Activated CD4-positive, alpha-beta memory T cell treated with anti-CD3 and anti-CD28 coated beads for 36 hours (primary cell): ENCODE data around the gene SDR39U1. TPM values are rescaled to one million over a fixed set of nuclear protein-coding genes. Genes with fewer than 3 reads are reported as not detected.
A peak's percentile ranks its signal among the peaks of the same experiment; 100 is the strongest.

Source experiments
- CTCF ChIA-PET: fragments of 350-600 bp; sonication (Branson Sonifier 250); formaldehyde crosslinking; loops from one replicate; lab custom pipeline; 2021; ENCODE audit warnings: antibody characterized with exemption, inconsistent platforms; lab: Charles Lee
- POLR2A ChIA-PET: fragments of 350-600 bp; sonication (Branson Sonifier 250); formaldehyde crosslinking; loops from one replicate; lab custom pipeline; 2021; ENCODE audit warnings: antibody characterized with exemption; lab: Charles Lee
- DNase-seq: peaks from one replicate; pipeline ENCODE4 v3.0.0-alpha.2; 2020
- H3K27ac Mint-ChIP-seq: one replicate; pipeline ENCODE4 v1.8.0; 2021; ENCODE audit warnings: mixed read lengths
- H3K27me3 Mint-ChIP-seq: one replicate; pipeline ENCODE4 v1.8.0; 2021; ENCODE audit warnings: mixed read lengths
- H3K36me3 Mint-ChIP-seq: one replicate; pipeline ENCODE4 v1.8.0; 2021; ENCODE audit warnings: mixed read lengths
- H3K4me1 Mint-ChIP-seq: one replicate; pipeline ENCODE4 v1.8.0; 2021; ENCODE audit warnings: low read depth, mixed read lengths
- H3K4me3 Mint-ChIP-seq: one replicate; pipeline ENCODE4 v1.8.0; 2021; ENCODE audit warnings: mild to moderate bottlenecking, mixed read lengths
- H3K9me3 Mint-ChIP-seq: one replicate; pipeline ENCODE4 v1.8.0; 2021; ENCODE audit warnings: mixed read lengths
- intact Hi-C: fragments of 100-400 bp; cut with micrococcal nuclease; formaldehyde crosslinking; loops from one replicate; pipeline ENCODE4 v1.15.1; 2023
- total RNA-seq, 2 experiments: library from RNA; stranded (reverse); gene quantifications; one replicate each; pipeline ENCODE4 v1.2.3, GENCODE V29; 2021

Gene SDR39U1
- total RNA-seq, 2 experiments from 2014 or later, result 36.2 to 43.8 TPM

GRCh38 chr14:24434676-24435075 is 7.9 kb downstream of the SDR39U1 start:
- no peak overlapping the region for H3K27ac Mint-ChIP-seq
- no peak overlapping the region for H3K4me3 Mint-ChIP-seq
- no peaks in the 10 kb centered on the region for H3K9me3 Mint-ChIP-seq
- no peak for DNase-seq
- ChIA-PET CTCF (interaction anchor here (9.0 to 21.1 kb wide), 3 partner anchors 69 to 125 kb away, joined by 129 to 968 read pairs (median 134); partner anchors contain the start of genes ADCY4, CIDEB, LTB4R and LTB4R2), POLR2A (interaction anchor here (0.6 to 1.0 kb wide), 2 partner anchors 9 to 110 kb away, joined by 3 to 4 read pairs; no protein-coding TSS in a partner anchor)
- intact Hi-C loops, result loop anchor here (5.0 kb wide), 1 partner anchor 122 kb away; the partner anchor contains the start of genes LTB4R and LTB4R2
- no peaks in the 10 kb centered on the region for H3K27me3 Mint-ChIP-seq
- H3K36me3 Mint-ChIP-seq, result peaks cover 45% of the 10 kb centered on the region
- H3K4me1 Mint-ChIP-seq, result peaks cover 49% of the 10 kb centered on the region

DNA sequence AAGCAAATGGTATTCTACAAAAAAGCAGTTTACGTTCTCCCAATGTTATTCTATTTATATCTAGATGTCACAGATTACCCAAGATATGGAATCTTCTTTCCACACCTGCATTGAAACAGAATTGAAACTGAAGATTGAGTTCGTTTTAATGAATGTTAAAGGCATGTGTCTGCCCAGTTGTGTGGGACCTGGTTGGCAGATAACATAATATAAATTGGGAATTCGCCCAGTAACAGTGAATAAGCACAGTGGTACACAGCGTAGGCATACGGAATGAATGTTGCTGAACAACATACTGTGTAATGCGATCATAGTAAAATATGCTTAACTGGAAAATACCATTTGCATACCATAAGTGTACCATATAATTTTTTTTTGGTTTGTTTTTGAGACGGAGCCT is 8.5 kb downstream of the SDR39U1 start:
- ChIA-PET POLR2A (interaction anchor here (0.6 kb wide), 1 partner anchor 110 kb away, joined by 4 read pairs; no protein-coding TSS in a partner anchor), CTCF (interaction anchor here (9.0 to 21.1 kb wide), 3 partner anchors 68 to 125 kb away, joined by 129 to 968 read pairs (median 134); partner anchors contain the start of genes ADCY4, CIDEB, LTB4R and LTB4R2)
- Mint-ChIP-seq H3K36me3 (peaks cover 40% of the 10 kb centered on the region), H3K4me3 (no peak overlapping the region), H3K9me3 (no peaks in the 10 kb centered on the region), H3K27me3 (no peaks in the 10 kb centered on the region), H3K4me1 (peaks cover 48% of the 10 kb centered on the region), H3K27ac (no peak overlapping the region)
- intact Hi-C loops, result loop anchor here (5.0 kb wide), 1 partner anchor 122 kb away; the partner anchor contains the start of genes LTB4R and LTB4R2
- no peak for DNase-seq

GRCh38 chr14:24432259-24433131 is 10.1 kb downstream of the SDR39U1 start:
- H3K27me3 Mint-ChIP-seq, result no peaks in the 10 kb centered on the region
- no peak overlapping the region for H3K4me3 Mint-ChIP-seq
- no peak overlapping the region for H3K27ac Mint-ChIP-seq
- intact Hi-C loops, result loop anchor here (5.0 kb wide), 1 partner anchor 120 kb away; the partner anchor contains the start of genes LTB4R and LTB4R2
- peaks cover 31% of the 10 kb centered on the region for H3K36me3 Mint-ChIP-seq
- H3K4me1 Mint-ChIP-seq, result peaks cover 43% of the 10 kb centered on the region
- peak; percentile 6 for DNase-seq
- POLR2A ChIA-PET, result interaction anchor here (0.8 to 4.0 kb wide), 14 partner anchors 7 to 237 kb away, joined by 3 to 67 read pairs (median 6); partner anchors contain the start of genes ADCY4, DHRS1, LTB4R and NOP9
- CTCF ChIA-PET, result interaction anchor here (0.7 to 21.1 kb wide), 37 partner anchors 9 to 238 kb away, joined by 3 to 968 read pairs (median 6); partner anchors contain the start of genes ADCY4, CIDEB, DHRS1 and LTB4R
- H3K9me3 Mint-ChIP-seq, result no peaks in the 10 kb centered on the region

DNA sequence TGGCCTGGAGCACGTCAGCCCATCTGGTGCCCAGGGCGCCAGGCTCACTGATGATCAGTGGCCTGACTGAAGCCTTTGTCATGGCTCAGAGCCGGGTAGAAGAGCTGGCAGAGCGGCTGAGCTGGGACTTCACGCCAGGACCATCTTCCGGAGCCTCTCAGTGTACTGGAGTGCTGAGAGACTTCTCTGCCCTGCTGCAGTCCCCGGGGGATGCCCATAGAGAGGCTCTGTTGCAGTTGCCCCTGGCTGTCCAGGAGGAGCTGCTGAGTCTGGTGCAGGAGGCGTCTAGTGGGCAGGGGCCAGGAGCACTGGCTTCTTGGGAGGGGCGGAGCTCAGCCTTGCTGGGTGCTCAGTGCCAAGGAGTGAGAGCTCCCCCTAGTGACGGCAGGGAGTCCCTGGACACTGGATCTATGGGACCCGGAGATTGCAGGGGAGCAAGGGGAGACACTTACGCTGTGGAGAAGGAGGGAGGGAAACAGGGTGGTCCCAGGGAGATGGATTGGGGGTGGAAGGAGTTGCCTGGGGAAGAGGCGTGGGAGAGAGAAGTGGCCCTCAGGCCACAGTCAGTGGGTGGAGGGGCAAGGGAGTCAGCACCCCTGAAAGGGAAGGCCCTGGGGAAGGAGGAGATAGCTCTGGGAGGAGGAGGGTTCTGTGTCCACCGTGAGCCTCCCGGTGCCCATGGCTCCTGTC is 10.9 kb downstream of the SDR39U1 start:
- H3K4me3 Mint-ChIP-seq, result peak overlapping the region; percentile 91

GRCh38 chr14:24430682-24431568 is 11.7 kb downstream of the SDR39U1 start:
- Mint-ChIP-seq H3K27me3 (no peaks in the 10 kb centered on the region), H3K36me3 (peaks cover 25% of the 10 kb centered on the region), H3K4me3 (peak overlapping the region; percentile 91), H3K4me1 (peaks cover 44% of the 10 kb centered on the region), H3K9me3 (no peaks in the 10 kb centered on the region), H3K27ac (peak overlapping the region; percentile 98)
- intact Hi-C loops, result loop anchor here (1.0 to 5.0 kb wide), 7 partner anchors 11 to 284 kb away; partner anchors contain the start of genes LTB4R, LTB4R2, PSME2 and RNF31
- ChIA-PET POLR2A (interaction anchor here (0.6 to 4.0 kb wide), 28 partner anchors 8 to 271 kb away, joined by 3 to 67 read pairs (median 4); partner anchors contain the start of genes ADCY4, CHMP4A, CIDEB and DHRS1), CTCF (interaction anchor here (0.6 to 21.1 kb wide), 48 partner anchors 8 to 236 kb away, joined by 3 to 968 read pairs (median 5); partner anchors contain the start of genes ADCY4, CHMP4A, CIDEB and DHRS1)
- DNase-seq, result peak; percentile 78

More for the DNA sequence above, 10.9 kb downstream of the SDR39U1 start:
- Mint-ChIP-seq H3K4me1 (peaks cover 41% of the 10 kb centered on the region), H3K27me3 (no peaks in the 10 kb centered on the region), H3K9me3 (no peaks in the 10 kb centered on the region), H3K36me3 (peaks cover 26% of the 10 kb centered on the region), H3K27ac (peak overlapping the region; percentile 98)
- peak; percentile 94 for DNase-seq
- CTCF ChIA-PET, result interaction anchor here (0.6 to 21.1 kb wide), 47 partner anchors 9 to 237 kb away, joined by 3 to 968 read pairs (median 5); partner anchors contain the start of genes ADCY4, CIDEB, DHRS1 and LTB4R
- POLR2A ChIA-PET, result interaction anchor here (0.6 to 4.0 kb wide), 20 partner anchors 8 to 271 kb away, joined by 3 to 67 read pairs (median 6); partner anchors contain the start of genes ADCY4, CHMP4A, CIDEB and DHRS1
- intact Hi-C loops, result loop anchor here (1.0 to 5.0 kb wide), 7 partner anchors 11 to 285 kb away; partner anchors contain the start of genes LTB4R, LTB4R2, PSME2 and RNF31

DNA sequence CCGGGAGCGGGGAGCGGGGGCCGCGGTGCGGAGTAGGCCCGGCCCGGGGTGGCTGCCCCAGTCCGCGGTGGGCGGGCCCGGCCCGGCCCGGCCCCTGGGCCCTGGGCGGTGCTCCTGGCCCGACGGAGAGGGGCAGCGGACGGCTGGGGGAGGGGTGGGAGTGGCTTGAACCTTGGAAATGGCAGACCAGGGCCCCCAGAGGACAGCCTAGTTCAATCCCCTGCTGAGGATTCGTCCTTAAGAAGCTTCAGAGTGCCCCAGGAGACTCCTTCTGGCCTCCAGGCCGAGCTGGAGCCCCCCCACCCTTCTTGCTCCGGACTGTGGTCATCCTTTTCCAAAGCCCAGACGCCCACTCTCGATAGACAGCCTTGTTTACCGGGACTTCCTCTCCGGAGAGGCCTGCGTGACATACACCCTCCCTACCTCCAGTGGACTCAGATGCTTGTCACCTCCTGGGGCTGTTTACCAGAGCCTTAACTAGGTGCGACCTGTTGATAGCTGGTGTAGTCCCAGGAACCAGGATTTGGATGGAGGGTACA is 12.4 kb downstream of the SDR39U1 start:
- Mint-ChIP-seq H3K27me3 (no peaks in the 10 kb centered on the region), H3K36me3 (peaks cover 19% of the 10 kb centered on the region), H3K27ac (peak overlapping the region; percentile 98), H3K9me3 (no peaks in the 10 kb centered on the region), H3K4me1 (peaks cover 48% of the 10 kb centered on the region), H3K4me3 (peak overlapping the region; percentile 91)
- DNase-seq, result peak; percentile 74
- POLR2A ChIA-PET, result interaction anchor here (0.8 to 4.0 kb wide), 24 partner anchors 8 to 316 kb away, joined by 3 to 67 read pairs (median 4); partner anchors contain the start of genes ADCY4, CHMP4A, DCAF11 and DHRS1
- intact Hi-C loops, result loop anchor here (2.0 to 5.0 kb wide), 3 partner anchors 17 to 283 kb away; partner anchors contain the start of genes LTB4R, LTB4R2, PSME2 and RNF31
- CTCF ChIA-PET, result interaction anchor here (0.8 to 21.1 kb wide), 20 partner anchors 7 to 235 kb away, joined by 3 to 968 read pairs (median 16); partner anchors contain the start of genes ADCY4, CHMP4A, CIDEB and LTB4R

DNA sequence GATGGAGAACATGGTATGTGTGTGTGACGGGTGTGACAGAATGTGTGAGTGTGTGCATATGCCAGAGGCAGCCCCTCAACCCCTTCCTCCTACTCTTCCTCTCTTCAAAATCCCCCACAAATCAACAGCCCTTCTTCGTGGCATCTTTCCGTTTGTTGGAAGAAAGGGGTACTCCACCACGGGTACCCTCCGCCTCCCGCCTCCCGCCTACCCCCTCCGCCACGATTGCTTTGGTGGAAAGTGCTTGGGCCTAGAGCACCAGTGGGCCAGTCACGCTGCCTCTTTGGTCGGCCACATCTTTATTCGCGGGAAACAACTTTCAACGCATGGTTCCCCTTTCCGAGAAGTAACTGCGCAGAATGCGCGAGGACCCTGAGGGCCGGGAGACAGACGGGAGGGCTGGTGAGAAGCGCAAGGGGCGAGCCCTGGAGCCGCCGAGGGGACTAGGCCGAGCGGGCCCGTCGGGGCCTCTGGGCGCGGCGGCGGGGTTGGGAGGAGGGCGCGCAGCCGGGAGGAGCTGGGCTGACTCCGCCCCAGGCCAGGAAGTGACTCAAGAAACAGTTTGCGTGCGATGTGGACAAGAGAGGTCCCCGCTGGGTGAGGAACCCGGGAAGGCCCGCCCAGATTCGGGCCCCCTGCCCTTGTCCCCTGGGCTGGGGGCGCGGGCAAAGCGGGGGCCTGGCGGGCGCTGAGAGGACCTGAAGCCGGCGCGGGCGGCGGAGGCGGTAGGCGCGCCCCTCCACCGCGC is 13.0 kb downstream of the SDR39U1 start, which contains the start of the genes CBLN3 and KHNYN:
Gene CBLN3, minus strand, starts transcription at position 274 of the 748 bp plus-strand sequence. CDS start 614 bp downstream, outside the sequence.
Gene KHNYN, plus strand, starts transcription at position 560 of the 748 bp plus-strand sequence. CDS start 777 bp downstream, outside the sequence.
- peak; percentile 92 for DNase-seq
- H3K36me3 Mint-ChIP-seq, result peaks cover 16% of the 10 kb centered on the region
- intact Hi-C loops, result loop anchor here (2.0 to 5.0 kb wide), 3 partner anchors 17 to 283 kb away; partner anchors contain the start of genes LTB4R, LTB4R2, PSME2 and RNF31
- peaks cover 50% of the 10 kb centered on the region for H3K4me1 Mint-ChIP-seq
- no peaks in the 10 kb centered on the region for H3K27me3 Mint-ChIP-seq
- peak within 1 kb of the TSS; percentile 91 for H3K4me3 Mint-ChIP-seq
- CTCF ChIA-PET, result interaction anchor here (0.9 to 21.1 kb wide), 9 partner anchors 10 to 216 kb away, joined by 3 to 968 read pairs (median 58); partner anchors contain the start of genes ADCY4, CHMP4A, CIDEB and LTB4R
- POLR2A ChIA-PET, result interaction anchor here (0.7 to 4.0 kb wide), 18 partner anchors 9 to 316 kb away, joined by 3 to 67 read pairs (median 4); partner anchors contain the start of genes ADCY4, CHMP4A, DCAF11 and LTB4R
- H3K9me3 Mint-ChIP-seq, result no peaks in the 10 kb centered on the region
- H3K27ac Mint-ChIP-seq, result peak within 1 kb of the TSS; percentile 98

DNA sequence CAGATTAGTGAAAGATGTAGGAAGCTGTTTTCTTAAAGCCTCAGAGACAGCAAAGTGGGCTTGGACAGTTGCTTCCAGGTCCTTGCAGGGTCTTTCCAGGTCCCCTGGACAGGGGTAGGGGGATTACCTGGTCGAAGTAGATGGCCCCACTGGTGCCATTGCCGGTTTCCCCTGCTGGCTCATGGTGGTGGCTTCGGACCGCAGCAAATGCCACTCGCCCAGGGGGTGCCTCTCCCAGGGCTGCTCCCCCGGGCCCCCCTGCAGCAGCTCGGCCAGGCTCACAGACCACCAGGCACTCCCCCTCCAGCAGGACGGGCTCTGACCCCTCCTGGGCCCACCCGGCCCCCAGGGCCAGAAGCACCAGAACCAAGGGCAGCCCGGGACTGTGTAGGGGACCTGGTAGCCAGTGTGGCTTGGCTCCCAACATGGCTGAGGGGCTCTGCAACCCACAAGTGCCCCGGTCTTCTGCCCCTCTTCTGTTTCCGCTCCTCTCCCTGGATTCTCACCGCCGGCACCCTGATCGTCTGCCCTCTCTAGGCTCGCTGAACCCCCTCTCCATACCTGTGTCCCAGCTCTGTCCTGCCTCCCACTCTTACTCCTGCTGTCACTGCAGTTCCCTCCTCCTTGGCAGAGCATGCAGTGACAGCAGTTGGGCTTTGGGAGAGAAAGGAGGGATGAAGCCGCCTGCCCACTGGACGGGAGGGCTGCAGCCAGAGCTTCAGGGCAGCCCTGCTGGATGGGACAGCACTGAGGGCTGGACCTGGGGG is 13.8 kb downstream of the SDR39U1 start:
- ChIA-PET CTCF (interaction anchor here (0.9 to 21.1 kb wide), 5 partner anchors 8 to 99 kb away, joined by 4 to 968 read pairs (median 89); partner anchors contain the start of genes ADCY4, RIPK3 and SDR39U1), POLR2A (interaction anchor here (0.7 to 4.0 kb wide), 5 partner anchors 13 to 315 kb away, joined by 3 to 67 read pairs (median 19); partner anchors contain the start of genes ADCY4, DCAF11, NRL and SDR39U1)
- H3K9me3 Mint-ChIP-seq, result no peaks in the 10 kb centered on the region
- no peaks in the 10 kb centered on the region for H3K27me3 Mint-ChIP-seq
- intact Hi-C loops, result no loop called here
- peaks cover 14% of the 10 kb centered on the region for H3K36me3 Mint-ChIP-seq
- peak overlapping the region; percentile 88 for H3K4me3 Mint-ChIP-seq
- peak; percentile 5 for DNase-seq
- H3K27ac Mint-ChIP-seq, result peak overlapping the region; percentile 96
- H3K4me1 Mint-ChIP-seq, result peaks cover 50% of the 10 kb centered on the region
